IMR-90 (cell line): ENCODE results near the gene BTBD1. TPM values are rescaled to one million over a fixed set of nuclear protein-coding genes. Genes with fewer than 3 reads are reported as not detected.
A peak's percentile ranks its signal among the peaks of the same experiment; 100 is the strongest.

ENCODE experiments used
- ATAC-seq: fragments of 200-7000 bp; cut with Tn5 transposase; 2 replicates; pipeline ENCODE4 v1.9.1; 2020; ENCODE audit warnings: low read depth, mild to moderate bottlenecking, moderate library complexity
- BruUV-seq: library from RNA; stranded (reverse); fragments of 400-500 nt; replicated peaks from 2 replicates; lab custom pipeline; 2021; lab: Mats Ljungman, UMichigan
- CTCF ChIA-PET: fragments of 300-600 bp; formaldehyde crosslinking; extraction: SDS; loops from one replicate; lab custom pipeline; 2021; ENCODE audit warnings: antibody characterized with exemption; lab: Yijun Ruan, JAX
- POLR2A ChIA-PET: fragments of 300-600 bp; sonication (Branson Sonifier 250); formaldehyde crosslinking; loops from one replicate; lab custom pipeline; 2022; ENCODE audit warnings: antibody characterized with exemption; ENCODE audit not compliant: unreplicated experiment; lab: Charles Lee
- DNase-seq: peaks from one replicate; pipeline ENCODE4 v3.0.0; 2013
- H2AFZ ChIP-seq: replicated peaks from 2 replicates; pipeline ENCODE3; 2013; ENCODE audit warnings: low read length, mild to moderate bottlenecking; ENCODE audit not compliant: poor library complexity
- H2AK5ac ChIP-seq: 2 replicates; pipeline ENCODE4 v1.6.1; 2013; ENCODE audit warnings: low read depth, low read length, inconsistent platforms
- H2AK9ac ChIP-seq: replicated peaks from 2 replicates; pipeline ENCODE3; 2013; ENCODE audit warnings: mild to moderate bottlenecking, low read depth, low read length, moderate library complexity; ENCODE audit not compliant: poor library complexity
- H2BK120ac ChIP-seq: 2 replicates; pipeline ENCODE4 v1.6.1; 2013; ENCODE audit warnings: low read depth, low read length, inconsistent platforms
- H2BK15ac ChIP-seq: 3 replicates; pipeline ENCODE4 v1.6.1; 2013; ENCODE audit warnings: low read depth, low read length, inconsistent platforms
- H2BK20ac ChIP-seq: 2 replicates; pipeline ENCODE4 v1.6.1; 2013; ENCODE audit warnings: low read depth, mild to moderate bottlenecking, inconsistent platforms, low read length, moderate library complexity
- H2BK5ac ChIP-seq: 2 replicates; pipeline ENCODE4 v1.6.1; 2013; ENCODE audit warnings: mild to moderate bottlenecking, low read depth, low read length, inconsistent platforms; ENCODE audit not compliant: poor library complexity, severe bottlenecking
- H3K14ac ChIP-seq: replicated peaks from 2 replicates; pipeline ENCODE4 v1.6.1; 2013; ENCODE audit warnings: low read depth, low read length, inconsistent platforms
- H3K18ac ChIP-seq: 2 replicates; pipeline ENCODE4 v1.6.1; 2013; ENCODE audit warnings: low read depth, low read length, control low read depth
- H3K23ac ChIP-seq: 2 replicates; pipeline ENCODE4 v1.6.1; 2013; ENCODE audit warnings: low read depth, low read length, inconsistent platforms
- H3K27ac ChIP-seq: 2 replicates; pipeline ENCODE4 v1.5.1; 2013; ENCODE audit warnings: mild to moderate bottlenecking, control low read depth, low read length; ENCODE audit not compliant: insufficient read depth
- H3K27me3 ChIP-seq: 2 replicates; pipeline ENCODE4 v1.6.1; 2013; ENCODE audit warnings: low read length; ENCODE audit not compliant: control insufficient read depth, insufficient read depth
- H3K36me3 ChIP-seq: 2 replicates; pipeline ENCODE4 v1.6.1; 2013; ENCODE audit warnings: low read length, mixed read lengths; ENCODE audit not compliant: control insufficient read depth, insufficient read depth
- H3K4ac ChIP-seq: 2 replicates; pipeline ENCODE4 v1.6.1; 2013; ENCODE audit warnings: low read depth, low read length, inconsistent platforms
- H3K4me1 ChIP-seq: 2 replicates; pipeline ENCODE4 v1.6.1; 2013; ENCODE audit warnings: low read length, mixed read lengths; ENCODE audit not compliant: control insufficient read depth, insufficient read depth
- H3K4me2 ChIP-seq: 2 replicates; pipeline ENCODE4 v1.6.1; 2013; ENCODE audit warnings: low read depth, mild to moderate bottlenecking, control low read depth, low read length, moderate library complexity
- H3K4me3 ChIP-seq: 2 replicates; pipeline ENCODE4 v1.5.1; 2013; ENCODE audit warnings: low read depth, mild to moderate bottlenecking, control low read depth, low read length, moderate library complexity; ENCODE audit not compliant: insufficient read depth
- H3K56ac ChIP-seq: 2 replicates; pipeline ENCODE4 v1.6.1; 2013; ENCODE audit warnings: low read length, inconsistent platforms; ENCODE audit not compliant: insufficient read depth; ENCODE audit errors: extremely low read depth
- H3K79me1 ChIP-seq, 2 experiments: 2 replicates each; pipeline ENCODE4 v1.6.1; 2013; ENCODE audit warnings: low read length in 2 of 2, inconsistent platforms in 1 of 2, low read depth in 1 of 2
- H3K9ac ChIP-seq: 2 replicates; pipeline ENCODE4 v1.6.1; 2013; ENCODE audit warnings: low read depth, low read length, control low read depth
- H3K9me1 ChIP-seq: 2 replicates; pipeline ENCODE4 v1.6.1; 2013; ENCODE audit warnings: low read length, inconsistent platforms; ENCODE audit not compliant: insufficient read depth
- H3K9me3 ChIP-seq: 2 replicates; pipeline ENCODE4 v1.6.1; 2013; ENCODE audit warnings: low read length; ENCODE audit not compliant: control insufficient read depth, insufficient read depth
- H4K20me1 ChIP-seq: 2 replicates; pipeline ENCODE4 v1.6.1; 2013; ENCODE audit warnings: low read length, inconsistent platforms; ENCODE audit not compliant: insufficient read depth
- H4K5ac ChIP-seq: 2 replicates; pipeline ENCODE4 v1.6.1; 2013; ENCODE audit warnings: mild to moderate bottlenecking, low read depth, low read length, control low read depth
- H4K8ac ChIP-seq, 2 experiments: 2 replicates each; pipeline ENCODE4 v1.6.1; 2013; ENCODE audit warnings: low read depth in 2 of 2, low read length in 2 of 2, control low read depth in 1 of 2, inconsistent platforms in 1 of 2
- H4K91ac ChIP-seq: 2 replicates; pipeline ENCODE4 v1.6.1; 2013; ENCODE audit warnings: low read depth, low read length, inconsistent platforms; ENCODE audit not compliant: insufficient read depth
- BHLHE40 ChIP-seq: fragments of 150-350 bp; IDR thresholded peaks from 2 replicates; pipeline ENCODE4 v1.6.1; 2016; ENCODE audit warnings: mild to moderate bottlenecking, low read depth, low read length
- CHD1 ChIP-seq: IDR thresholded peaks from 2 replicates; pipeline ENCODE4 v1.6.1; 2012; ENCODE audit warnings: low read depth, low read length, improper control_type of control experiment
- SMC3 ChIP-seq: fragments of 150-350 bp; IDR thresholded peaks from 2 replicates; pipeline ENCODE4 v1.6.1; 2016; ENCODE audit warnings: low read depth, mild to moderate bottlenecking, antibody characterized with exemption, low read length, moderate library complexity
- WGBS, 2 experiments: methylation state at CpG; one replicate each; pipeline versions ENCODE4 v1.1.5 to v1.1.7; 2013; ENCODE audit warnings: missing lambda C conversion rate in 2 of 2; ENCODE audit not compliant: insufficient read length in 1 of 2; ENCODE audit errors: extremely low coverage in 2 of 2; 5-methylcytosine and 5-hydroxymethylcytosine counted together
- dilution Hi-C: fragments of 300-500 bp; cut with HindIII; formaldehyde crosslinking; loops from one replicate; pipeline ENCODE4 v1.14.3; 2018; ENCODE audit warnings: low sequenced_read_pairs; ENCODE audit not compliant: unreplicated experiment
- in situ Hi-C: fragments of 300-500 bp; cut with MboI; formaldehyde crosslinking; loops from 3 replicates; pipeline ENCODE4 v1.14.3; 2019; ENCODE audit warnings: low sequenced_read_pairs, inconsistent platforms, mixed read lengths
- intact Hi-C: fragments of 100-400 bp; cut with micrococcal nuclease; formaldehyde crosslinking; loops from 2 replicates; pipeline ENCODE4 v1.10.0; 2022
- polyA plus RNA-seq, 3 experiments: library from polyadenylated mRNA; depleted of rRNA; stranded (reverse); fragments of >200 nt; gene quantifications; 2 replicates each; pipeline ENCODE4 v1.2.3, GENCODE V29; 2012; ENCODE audit warnings: low replicate concordance in 1 of 3
- total RNA-seq: library from RNA; depleted of rRNA; stranded (reverse); fragments of >200 nt; gene quantifications from 2 replicates; pipeline ENCODE4 v1.2.3, GENCODE V29; 2012
- TF ChIP-seq, protein P1 (sequence below): fragments of 150-350 bp; IDR thresholded peaks from 2 replicates; pipeline ENCODE4 v1.6.1; 2016; ENCODE audit warnings: low read depth, mild to moderate bottlenecking, low read length, moderate library complexity, borderline replicate concordance

BTBD1 gene
- total and polyA plus RNA-seq, 2 of the 4 experiments (the other 2 are of a cell fraction), result 39.3 to 78.7 TPM

DNA sequence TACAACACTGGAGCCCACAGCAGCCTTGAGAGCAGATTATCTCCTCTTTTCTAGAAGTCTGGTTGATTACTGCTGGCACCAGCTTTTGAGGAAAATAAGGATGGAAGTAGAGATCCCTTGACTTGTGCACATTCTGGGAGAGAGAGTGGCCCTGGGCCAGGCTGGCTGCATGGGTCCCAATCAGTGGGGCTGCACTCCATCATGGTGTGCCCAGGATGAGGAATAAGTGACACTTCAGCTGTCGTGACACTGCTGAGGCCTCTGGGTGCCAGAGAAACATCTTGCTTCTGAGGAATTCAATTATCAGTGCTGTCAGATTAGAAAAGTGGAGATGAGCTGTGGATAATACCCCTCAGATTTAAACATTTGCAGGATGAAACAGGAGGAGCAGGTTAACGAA is 72.0 kb downstream of the BTBD1 start:
- H2BK15ac ChIP-seq, result no peak overlapping the region
- H2BK120ac ChIP-seq, result no peak overlapping the region
- WGBS, 2 experiments, result 100% methylated on average over 1 of the region's 2 CpGs; no CpG with 5 or more reads in 1 of the 2 experiments
- no peak overlapping the region for H3K18ac ChIP-seq
- no peak overlapping the region for H3K4ac ChIP-seq
- no peak overlapping the region for H3K9ac ChIP-seq
- no peak overlapping the region for H4K91ac ChIP-seq
- no peaks in the 10 kb centered on the region for H3K9me3 ChIP-seq
- no peak overlapping the region for H3K56ac ChIP-seq
- H3K27ac ChIP-seq, result no peak overlapping the region
- no peak overlapping the region for H2BK20ac ChIP-seq
- H3K4me2 ChIP-seq, result no peak overlapping the region
- no peaks in the 10 kb centered on the region for H3K79me1 ChIP-seq
- TF ChIP-seq BHLHE40 (no peak), SMC3 (no peak), CHD1 (no peak)
- TF ChIP-seq, protein P1, sequence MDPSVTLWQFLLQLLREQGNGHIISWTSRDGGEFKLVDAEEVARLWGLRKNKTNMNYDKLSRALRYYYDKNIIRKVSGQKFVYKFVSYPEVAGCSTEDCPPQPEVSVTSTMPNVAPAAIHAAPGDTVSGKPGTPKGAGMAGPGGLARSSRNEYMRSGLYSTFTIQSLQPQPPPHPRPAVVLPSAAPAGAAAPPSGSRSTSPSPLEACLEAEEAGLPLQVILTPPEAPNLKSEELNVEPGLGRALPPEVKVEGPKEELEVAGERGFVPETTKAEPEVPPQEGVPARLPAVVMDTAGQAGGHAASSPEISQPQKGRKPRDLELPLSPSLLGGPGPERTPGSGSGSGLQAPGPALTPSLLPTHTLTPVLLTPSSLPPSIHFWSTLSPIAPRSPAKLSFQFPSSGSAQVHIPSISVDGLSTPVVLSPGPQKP, result no peak
- no peak overlapping the region for H2AK5ac ChIP-seq
- H4K20me1 ChIP-seq, result no peaks in the 10 kb centered on the region
- no peak overlapping the region for H4K8ac ChIP-seq
- H2AK9ac ChIP-seq, result peak overlapping the region; percentile 55
- H2AFZ ChIP-seq, result no peak overlapping the region
- H3K4me1 ChIP-seq, result no peaks in the 10 kb centered on the region
- H3K14ac ChIP-seq, result no peak overlapping the region
- ATAC-seq, result no peak
- ChIA-PET POLR2A (no interaction called here), CTCF (interaction anchor here (1.4 kb wide), 1 partner anchor 145 kb away, joined by 3 read pairs; no protein-coding TSS in a partner anchor)
- intact Hi-C loops, result no loop called here
- in situ Hi-C loops, result no loop called here
- dilution Hi-C loops, result no loop called here
- no peaks in the 10 kb centered on the region for H3K9me1 ChIP-seq
- no peak overlapping the region for H3K4me3 ChIP-seq
- no peak overlapping the region for H4K5ac ChIP-seq
- H3K23ac ChIP-seq, result no peak overlapping the region
- DNase-seq, result no peak
- no peaks in the 10 kb centered on the region for H3K27me3 ChIP-seq
- H3K36me3 ChIP-seq, result no peaks in the 10 kb centered on the region
- no peak overlapping the region for H2BK5ac ChIP-seq
- no TSS peak for BruUV-seq
